Mammary epithelial cell (primary cell): ENCODE measurements around the gene TRIO.

ENCODE experiments used
- EZH2 ChIP-seq: IDR thresholded peaks from 2 replicates; pipeline ENCODE4 v1.6.1; 2012; ENCODE audit warnings: low read length, inconsistent platforms, borderline replicate concordance
- TF ChIP-seq, protein P1 (sequence below), 2 donors: IDR thresholded peaks in 1 of 2; conservative IDR thresholded peaks in 1 of 2; 2 replicates each; pipeline ENCODE4 v1.5.1; 2011 to 2012; ENCODE audit warnings: inconsistent platforms in 2 of 2, low read length in 2 of 2, mild to moderate bottlenecking in 2 of 2, control low read depth in 1 of 2, low read depth in 1 of 2; ENCODE audit not compliant: insufficient read depth in 1 of 2; ENCODE audit errors: extremely low read depth in 1 of 2

GRCh38 chr5:14481349-14481748, 338.2 kb downstream of the TRIO start:
- TF ChIP-seq, protein P1, sequence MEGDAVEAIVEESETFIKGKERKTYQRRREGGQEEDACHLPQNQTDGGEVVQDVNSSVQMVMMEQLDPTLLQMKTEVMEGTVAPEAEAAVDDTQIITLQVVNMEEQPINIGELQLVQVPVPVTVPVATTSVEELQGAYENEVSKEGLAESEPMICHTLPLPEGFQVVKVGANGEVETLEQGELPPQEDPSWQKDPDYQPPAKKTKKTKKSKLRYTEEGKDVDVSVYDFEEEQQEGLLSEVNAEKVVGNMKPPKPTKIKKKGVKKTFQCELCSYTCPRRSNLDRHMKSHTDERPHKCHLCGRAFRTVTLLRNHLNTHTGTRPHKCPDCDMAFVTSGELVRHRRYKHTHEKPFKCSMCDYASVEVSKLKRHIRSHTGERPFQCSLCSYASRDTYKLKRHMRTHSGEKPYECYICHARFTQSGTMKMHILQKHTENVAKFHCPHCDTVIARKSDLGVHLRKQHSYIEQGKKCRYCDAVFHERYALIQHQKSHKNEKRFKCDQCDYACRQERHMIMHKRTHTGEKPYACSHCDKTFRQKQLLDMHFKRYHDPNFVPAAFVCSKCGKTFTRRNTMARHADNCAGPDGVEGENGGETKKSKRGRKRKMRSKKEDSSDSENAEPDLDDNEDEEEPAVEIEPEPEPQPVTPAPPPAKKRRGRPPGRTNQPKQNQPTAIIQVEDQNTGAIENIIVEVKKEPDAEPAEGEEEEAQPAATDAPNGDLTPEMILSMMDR (conservative IDR thresholded peaks at IDR 0.05 in 1 of 2, IDR thresholded peaks at IDR 0.05 in 1 of 2; ENCODE audit: extremely low read depth in 1 of 2, insufficient read depth in 1 of 2, low read depth in 1 of 2, low read length in 2 of 2), result no peak
- no peak for TF ChIP-seq EZH2
